Endothelial cell of umbilical vein (primary cell): Measurements from ENCODE around the gene RAD54L. TPM values are rescaled to one million over a fixed set of nuclear protein-coding genes. Genes with fewer than 3 reads are reported as not detected.

ENCODE experiments used
- BruUV-seq: library from RNA; stranded (reverse); fragments of 400-500 nt; replicated peaks from 2 replicates; lab custom pipeline; 2021; lab: Mats Ljungman, UMichigan
- CTCF ChIA-PET: fragments of 300-600, 350-600 bp; sonication (Branson Sonifier 250); formaldehyde crosslinking; loops from one replicate; lab custom pipeline; 2021; ENCODE audit warnings: antibody characterized with exemption, inconsistent platforms; lab: Charles Lee
- POLR2A ChIA-PET: fragments of 300-600, 350-600 bp; sonication (Branson Sonifier 250); formaldehyde crosslinking; loops from one replicate; lab custom pipeline; 2021; ENCODE audit warnings: antibody characterized with exemption, inconsistent platforms; lab: Charles Lee
- DNase-seq: peaks from one replicate; pipeline ENCODE4 v3.0.0-alpha.2; 2011; ENCODE audit warnings: low read depth, low spot score
- FAIRE-seq: peaks from 2 replicates; lab custom pipeline; 2011; peaks lifted over from hg19 to GRCh38; lab: Jason Lieb, UNC
- H2AFZ ChIP-seq: 2 replicates; pipeline ENCODE4 v1.6.0; 2012; ENCODE audit warnings: low read depth, low read length, control low read depth, inconsistent platforms
- H3K27ac ChIP-seq: 2 replicates; pipeline ENCODE4 v1.5.1; 2011; ENCODE audit warnings: low read depth, mild to moderate bottlenecking, control low read depth, low read length, moderate library complexity; ENCODE audit not compliant: insufficient read depth
- H3K27me3 ChIP-seq, 2 experiments: 2 replicates each; pipeline versions ENCODE4 v1.6.0 to v1.6.1; 2011; ENCODE audit warnings: low read length in 2 of 2, mixed read lengths in 1 of 2; ENCODE audit not compliant: control insufficient read depth in 2 of 2, insufficient read depth in 2 of 2
- H3K36me3 ChIP-seq, 2 experiments: 2 replicates in 1 of 2; 3 replicates in 1 of 2; pipeline ENCODE4 v1.5.1; 2011; ENCODE audit warnings: low read length in 2 of 2, mild to moderate bottlenecking in 1 of 2, moderate library complexity in 1 of 2; ENCODE audit not compliant: control insufficient read depth in 2 of 2, insufficient read depth in 2 of 2; ENCODE audit errors: extremely low read depth in 1 of 2
- H3K4me1 ChIP-seq: 3 replicates; pipeline ENCODE4 v1.5.1; 2011; ENCODE audit warnings: mild to moderate bottlenecking, low read length; ENCODE audit not compliant: control insufficient read depth, insufficient read depth; ENCODE audit errors: extremely low read depth
- H3K4me2 ChIP-seq: 2 replicates; pipeline ENCODE4 v1.6.1; 2011; ENCODE audit warnings: low read length, control low read depth, mixed read lengths; ENCODE audit not compliant: insufficient read depth
- H3K4me3 ChIP-seq, 3 experiments: fragments of 200-600 bp in 1 of 3; sonication (generic), shearing (Covaris generic) in 1 of 3; replicated peaks in 1 of 3; 2 replicates each; pipeline ENCODE4 v1.5.1; 2011 to 2016; ENCODE audit warnings: control low read depth in 3 of 3, low read length in 3 of 3, mild to moderate bottlenecking in 2 of 3, inconsistent platforms in 1 of 3, low read depth in 1 of 3, moderate library complexity in 1 of 3; ENCODE audit not compliant: insufficient read depth in 1 of 3
- H3K79me2 ChIP-seq: 2 replicates; pipeline ENCODE4 v1.6.0; 2012; ENCODE audit warnings: low read length, inconsistent platforms; ENCODE audit not compliant: control insufficient read depth, insufficient read depth
- H3K9ac ChIP-seq: replicated peaks from 2 replicates; pipeline ENCODE3; 2011; ENCODE audit warnings: low read length, control low read depth; ENCODE audit not compliant: insufficient read depth; ENCODE audit errors: extremely low read depth
- H3K9me1 ChIP-seq: replicated peaks from 3 replicates; pipeline ENCODE4 v1.6.0; 2011; ENCODE audit warnings: mild to moderate bottlenecking, low read length; ENCODE audit not compliant: control insufficient read depth, insufficient read depth; ENCODE audit errors: extremely low read depth
- H3K9me3 ChIP-seq: replicated peaks from 2 replicates; pipeline ENCODE4 v1.5.1; 2012; ENCODE audit warnings: low read length, inconsistent platforms; ENCODE audit not compliant: control insufficient read depth, insufficient read depth
- H4K20me1 ChIP-seq: replicated peaks from 2 replicates; pipeline ENCODE3; 2011; ENCODE audit warnings: mild to moderate bottlenecking, low read length; ENCODE audit not compliant: control insufficient read depth, insufficient read depth; ENCODE audit errors: extremely low read depth
- CTCF ChIP-seq, 2 donors: IDR thresholded peaks; 1 replicate in 1 of 2; 2 replicates in 1 of 2; pipeline ENCODE4 v1.5.1; 2011; ENCODE audit warnings: low read length in 2 of 2, mild to moderate bottlenecking in 2 of 2, moderate library complexity in 2 of 2, control low read depth in 1 of 2, inconsistent platforms in 1 of 2, low read depth in 1 of 2; ENCODE audit not compliant: insufficient read depth in 1 of 2; ENCODE audit errors: extremely low read depth in 1 of 2
- EZH2 ChIP-seq: IDR thresholded peaks from 2 replicates; pipeline ENCODE4 v1.6.1; 2012; ENCODE audit warnings: borderline replicate concordance, low read depth, mild to moderate bottlenecking, moderate library complexity, low read length, inconsistent platforms; ENCODE audit not compliant: severe bottlenecking
- FOS ChIP-seq: IDR thresholded peaks from 2 replicates; pipeline ENCODE4 v1.6.1; 2011; ENCODE audit warnings: mild to moderate bottlenecking, low read length, moderate library complexity, borderline replicate concordance; ENCODE audit not compliant: insufficient read depth
- GATA2 ChIP-seq: IDR thresholded peaks from 2 replicates; pipeline ENCODE4 v1.7.0; 2011; ENCODE audit warnings: low read depth, mild to moderate bottlenecking, moderate library complexity, mixed read lengths, low read length; ENCODE audit not compliant: insufficient read length, insufficient read depth
- JUN ChIP-seq: IDR thresholded peaks from 2 replicates; pipeline ENCODE4 v1.6.1; 2011; ENCODE audit warnings: borderline replicate concordance, low read depth; ENCODE audit not compliant: insufficient read length, insufficient read depth
- MAX ChIP-seq: IDR thresholded peaks from 2 replicates; pipeline ENCODE4 v1.6.1; 2011; ENCODE audit not compliant: insufficient read depth, insufficient read length
- MYC ChIP-seq: IDR thresholded peaks from one replicate; pipeline ENCODE4 v1.6.1; 2011; ENCODE audit warnings: mild to moderate bottlenecking, low read depth, low read length
- POLR2A ChIP-seq: IDR thresholded peaks from 2 replicates; pipeline ENCODE4 v1.6.1; 2012; ENCODE audit warnings: low read depth, mild to moderate bottlenecking, control low read depth, low read length
- POLR2AphosphoS5 ChIP-seq: IDR thresholded peaks from 2 replicates; pipeline ENCODE4 v1.6.1; 2012; ENCODE audit warnings: low read depth, mild to moderate bottlenecking, control low read depth, low read length, moderate library complexity; ENCODE audit not compliant: insufficient read depth
- dilution Hi-C: fragments of 300-500 bp; cut with MboI; formaldehyde crosslinking; loops from one replicate; pipeline ENCODE4 v1.15.0; 2019; ENCODE audit warnings: low sequenced_read_pairs; ENCODE audit not compliant: extremely low pct_ligation_motif_present
- intact Hi-C: fragments of 100-400 bp; cut with micrococcal nuclease; formaldehyde crosslinking; loops from one replicate; pipeline ENCODE4 v1.10.0; 2022
- polyA plus RNA-seq, 4 experiments: library from polyadenylated mRNA; depleted of rRNA in 3 of 4; stranded (reverse) in 3 of 4; unstranded in 1 of 4; fragments of >200 nt; gene quantifications; 2 replicates each; pipeline versions ENCODE4 v1.2.1 to v1.2.3, GENCODE V29; 2011 to 2012; ENCODE audit warnings: missing spikeins in 1 of 4
- total RNA-seq: library from RNA; stranded (reverse); gene quantifications from 2 replicates; pipeline ENCODE4 v1.2.3, GENCODE V29; 2021

Gene RAD54L
- total and polyA plus RNA-seq, 2 donors (not counting 3 experiments of a cell fraction or from before 2014, with no cell fraction given), result 10.5 to 18.9 TPM

GRCh38 chr1:46268578-46268977 is 21.0 kb downstream of the RAD54L start:
- H3K9ac ChIP-seq, result no peak overlapping the region
- H3K4me3 ChIP-seq, result no peak overlapping the region
- ChIA-PET POLR2A (no interaction called here), CTCF (no interaction called here)
- H3K36me3 ChIP-seq, result peaks cover 3 to 13% of the 10 kb centered on the region in 2 experiments
- FAIRE-seq (no peak), DNase-seq (no peak)
- no peaks in the 10 kb centered on the region for H4K20me1 ChIP-seq
- TF ChIP-seq FOS (no peak), EZH2 (no peak), MYC (no peak), GATA2 (no peak)
- no peaks in the 10 kb centered on the region for H3K79me2 ChIP-seq
- dilution Hi-C loops, result no loop called here
- H3K27me3 ChIP-seq, result no peaks in the 10 kb centered on the region
- H3K4me2 ChIP-seq, result no peak overlapping the region
- intact Hi-C loops, result no loop called here
- H3K9me3 ChIP-seq, result no peaks in the 10 kb centered on the region
- BruUV-seq, result no TSS peak
- no peaks in the 10 kb centered on the region for H3K4me1 ChIP-seq
- H2AFZ ChIP-seq, result no peak overlapping the region
- no peaks in the 10 kb centered on the region for H3K9me1 ChIP-seq
- no peak overlapping the region for H3K27ac ChIP-seq

- no peak for DNase-seq
- peaks cover 8 to 11% of the 10 kb centered on the region in 2 experiments for H3K36me3 ChIP-seq
- CTCF ChIA-PET, result interaction anchor here (0.6 to 0.9 kb wide), 2 partner anchors 9 to 14 kb away, joined by 3 read pairs; no protein-coding TSS in a partner anchor
- H3K27me3 ChIP-seq, result no peaks in the 10 kb centered on the region
- H2AFZ ChIP-seq, result no peak overlapping the region
- H3K4me1 ChIP-seq, result no peaks in the 10 kb centered on the region
- intact Hi-C loops, result no loop called here
- H3K9ac ChIP-seq, result no peak overlapping the region
- H3K9me1 ChIP-seq, result no peaks in the 10 kb centered on the region
- no peak overlapping the region for H3K4me3 ChIP-seq
- H3K9me3 ChIP-seq, result no peaks in the 10 kb centered on the region
- dilution Hi-C loops, result no loop called here
- POLR2A ChIA-PET, result no interaction called here
- BruUV-seq, result no TSS peak
- no peak overlapping the region for H3K4me2 ChIP-seq
- no peaks in the 10 kb centered on the region for H4K20me1 ChIP-seq
- H3K27ac ChIP-seq, result no peak overlapping the region
- H3K79me2 ChIP-seq, result no peaks in the 10 kb centered on the region
- no peak for TF ChIP-seq FOS
- no peak for TF ChIP-seq POLR2AphosphoS5
- no peak for TF ChIP-seq JUN
- no peak for TF ChIP-seq MYC
- no peak for TF ChIP-seq CTCF (IDR thresholded peaks at IDR 0.05; ENCODE audit: extremely low read depth in 1 of 2, insufficient read depth in 1 of 2, low read depth in 1 of 2, low read length in 2 of 2)
- TF ChIP-seq POLR2A, result no peak
- TF ChIP-seq EZH2, result no peak
- no peak for TF ChIP-seq GATA2
- TF ChIP-seq MAX, result no peak
- FAIRE-seq, result no peak
Observed at GRCh38 chr1:46274225-46275029, 26.9 kb downstream of the RAD54L start.
